Measurements from ENCODE around the gene ENTR1.

The ENTR1 gene

DNA sequence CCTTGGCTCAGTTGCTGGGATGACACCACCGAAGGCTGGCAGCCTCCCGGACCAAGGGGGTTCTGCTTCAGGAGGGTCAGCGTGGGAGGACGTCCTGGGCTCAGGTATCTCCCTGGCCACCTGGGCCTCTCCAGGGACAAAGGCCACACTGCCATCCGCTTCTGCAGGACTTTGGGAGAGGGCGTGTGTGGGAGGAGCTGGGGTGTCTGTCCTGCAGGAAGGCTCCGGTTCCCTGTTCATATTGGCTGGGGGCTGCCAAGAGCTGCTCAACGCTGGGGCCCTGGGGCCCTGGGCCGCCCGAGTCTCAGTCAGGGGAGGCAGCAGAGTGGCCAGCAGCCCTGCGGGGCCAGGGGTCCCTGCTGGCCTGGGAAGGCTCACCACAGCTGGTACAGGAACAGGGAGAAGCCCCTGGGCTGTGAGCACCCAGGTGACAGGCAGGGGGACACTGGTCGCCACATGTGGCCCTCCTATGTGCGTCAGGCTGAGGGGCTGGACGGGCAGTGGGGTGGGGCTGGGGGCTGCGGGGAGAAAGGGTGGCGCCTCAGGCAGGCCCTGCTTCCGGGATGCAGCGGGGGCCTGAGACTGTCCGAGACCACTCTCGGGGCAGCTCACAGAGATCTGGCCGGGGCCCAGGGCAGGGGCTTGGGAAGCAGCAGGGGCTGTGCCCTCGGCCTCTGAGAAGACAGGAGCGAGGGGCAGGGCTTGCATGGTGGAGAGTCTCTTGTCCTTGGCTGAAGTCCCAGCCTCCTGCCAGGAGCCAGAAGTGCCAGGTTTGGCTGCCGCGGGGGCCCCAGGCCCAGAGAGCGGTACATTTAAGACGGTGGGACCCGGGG is 32.0 kb downstream of the ENTR1 start:
- TF ChIP-seq, protein P1, sequence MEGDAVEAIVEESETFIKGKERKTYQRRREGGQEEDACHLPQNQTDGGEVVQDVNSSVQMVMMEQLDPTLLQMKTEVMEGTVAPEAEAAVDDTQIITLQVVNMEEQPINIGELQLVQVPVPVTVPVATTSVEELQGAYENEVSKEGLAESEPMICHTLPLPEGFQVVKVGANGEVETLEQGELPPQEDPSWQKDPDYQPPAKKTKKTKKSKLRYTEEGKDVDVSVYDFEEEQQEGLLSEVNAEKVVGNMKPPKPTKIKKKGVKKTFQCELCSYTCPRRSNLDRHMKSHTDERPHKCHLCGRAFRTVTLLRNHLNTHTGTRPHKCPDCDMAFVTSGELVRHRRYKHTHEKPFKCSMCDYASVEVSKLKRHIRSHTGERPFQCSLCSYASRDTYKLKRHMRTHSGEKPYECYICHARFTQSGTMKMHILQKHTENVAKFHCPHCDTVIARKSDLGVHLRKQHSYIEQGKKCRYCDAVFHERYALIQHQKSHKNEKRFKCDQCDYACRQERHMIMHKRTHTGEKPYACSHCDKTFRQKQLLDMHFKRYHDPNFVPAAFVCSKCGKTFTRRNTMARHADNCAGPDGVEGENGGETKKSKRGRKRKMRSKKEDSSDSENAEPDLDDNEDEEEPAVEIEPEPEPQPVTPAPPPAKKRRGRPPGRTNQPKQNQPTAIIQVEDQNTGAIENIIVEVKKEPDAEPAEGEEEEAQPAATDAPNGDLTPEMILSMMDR (IDR thresholded peaks at IDR 0.05; ENCODE audit: low read depth, low read length, missing control alignments): no peak
- DNase-seq (ENCODE audit: low read depth): no peak
- no peak overlapping the region for H3K4me3 ChIP-seq (ENCODE audit: low read depth, low read length)

DNA sequence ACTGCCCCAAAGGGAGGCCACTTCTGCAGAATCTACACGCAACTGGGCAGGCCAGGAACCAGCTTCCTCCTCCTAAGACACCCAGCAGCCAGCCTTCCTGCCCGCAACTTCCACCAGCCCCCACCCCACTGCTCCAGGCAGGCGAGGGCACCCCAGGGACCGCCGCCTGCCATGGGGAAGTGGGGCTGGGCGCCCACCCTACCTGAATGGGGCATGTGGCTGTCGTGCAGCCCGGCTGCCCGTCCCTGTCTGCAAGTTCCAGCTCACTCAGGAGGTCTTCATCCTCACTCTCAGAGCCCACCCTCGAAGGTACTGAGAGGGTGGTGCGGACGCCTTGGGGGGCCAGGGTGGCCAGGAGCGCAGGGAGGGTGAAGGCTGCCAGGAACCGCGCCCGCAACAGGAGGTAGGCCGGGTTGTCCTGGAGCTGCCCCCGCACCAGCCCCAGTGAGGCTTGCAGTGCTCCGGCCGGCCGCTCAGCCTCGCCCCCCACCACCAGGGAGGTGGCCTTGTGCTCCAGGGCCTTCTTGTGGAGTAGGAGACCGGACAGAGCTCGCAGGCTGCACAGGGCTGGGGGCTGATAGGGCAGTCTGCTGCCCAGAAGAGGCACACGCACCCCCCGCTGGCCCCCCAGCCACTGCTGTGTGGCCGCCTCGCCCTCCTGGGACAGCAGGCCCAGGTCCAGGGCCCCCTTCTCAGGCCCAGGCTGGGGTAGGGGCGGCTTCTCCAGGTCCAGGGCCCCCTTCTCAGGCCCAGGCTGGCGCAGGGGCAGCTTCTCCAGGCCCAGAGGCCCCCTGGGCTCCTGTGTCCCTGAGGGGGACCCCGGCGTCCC is 32.9 kb downstream of the ENTR1 start:
- TF ChIP-seq, protein P1 (IDR thresholded peaks at IDR 0.05; ENCODE audit: low read depth, low read length, missing control alignments): no peak
- no peak for DNase-seq (ENCODE audit: low read depth)
- H3K4me3 ChIP-seq (ENCODE audit: low read depth, low read length): no peak overlapping the region

DNA sequence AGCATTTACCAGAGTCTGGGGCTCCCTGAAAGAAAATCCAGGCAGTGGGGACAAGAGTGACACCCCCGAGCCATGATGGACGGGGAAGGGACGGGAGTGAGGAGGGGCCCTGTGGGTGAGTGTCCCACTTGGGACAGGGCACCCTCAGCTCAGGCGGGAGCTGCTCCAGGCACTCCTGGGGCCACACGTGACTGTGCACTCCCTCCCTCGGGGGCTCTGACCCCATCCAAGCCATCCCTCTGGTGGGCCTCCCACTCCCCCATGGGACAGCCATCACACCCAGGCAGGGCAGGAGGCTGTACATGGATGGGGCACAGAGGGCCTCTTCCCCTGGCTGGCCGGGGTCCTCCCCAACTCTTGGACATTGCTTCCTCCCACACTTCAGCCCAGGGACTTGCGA is 34.0 kb downstream of the ENTR1 start:
- no peak overlapping the region for H3K4me3 ChIP-seq (ENCODE audit: low read depth, low read length)
- DNase-seq (ENCODE audit: low read depth): no peak
- TF ChIP-seq, protein P1 (IDR thresholded peaks at IDR 0.05; ENCODE audit: low read depth, low read length, missing control alignments): no peak

DNA sequence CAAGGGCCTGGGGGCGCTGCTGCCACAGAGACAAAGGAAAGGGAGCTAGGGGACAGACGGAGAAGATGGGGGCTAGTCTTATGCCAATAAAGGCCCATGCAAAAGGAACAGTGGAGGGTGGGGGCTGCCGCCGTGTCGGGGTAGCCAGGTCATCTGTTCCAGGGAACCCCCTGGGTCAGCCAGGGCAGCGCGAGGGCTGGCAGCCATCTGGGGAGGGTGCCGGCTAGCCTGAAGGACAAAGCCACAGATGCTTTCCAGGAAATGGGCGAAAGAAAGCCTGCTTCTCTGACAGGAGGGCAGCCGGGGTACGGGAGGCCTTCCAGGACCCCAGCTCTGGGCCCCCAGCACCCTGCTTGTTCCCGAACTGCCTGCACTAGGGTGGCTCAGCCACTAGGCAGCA is 35.3 kb downstream of the ENTR1 start:
- DNase-seq (ENCODE audit: low read depth): no peak
- no peak overlapping the region for H3K4me3 ChIP-seq (ENCODE audit: low read depth, low read length)
- TF ChIP-seq, protein P1 (IDR thresholded peaks at IDR 0.05; ENCODE audit: low read depth, low read length, missing control alignments): no peak

DNA sequence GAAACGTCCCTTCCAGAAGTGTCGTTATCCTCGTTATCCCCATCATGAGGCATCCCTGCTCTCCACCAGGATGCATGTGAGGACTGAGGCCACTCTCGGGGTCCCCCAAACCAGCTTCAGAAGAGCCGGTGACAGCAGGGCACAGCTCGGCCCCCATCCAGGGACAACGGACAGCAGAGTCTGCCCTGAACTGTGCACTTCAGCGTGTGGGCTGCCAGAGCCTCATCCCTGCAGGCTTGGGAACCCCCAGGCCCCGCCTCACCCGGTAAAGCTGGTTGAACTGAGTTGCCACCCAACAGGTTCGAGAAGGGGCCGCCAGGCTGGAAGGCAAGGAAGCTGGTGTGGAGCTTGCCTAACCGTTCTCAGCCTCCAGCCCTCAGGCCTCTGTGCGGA is 36.2 kb downstream of the ENTR1 start:
- H3K4me3 ChIP-seq (ENCODE audit: low read depth, low read length): no peak overlapping the region
- no peak for DNase-seq (ENCODE audit: low read depth)
- TF ChIP-seq, protein P1 (IDR thresholded peaks at IDR 0.05; ENCODE audit: low read depth, low read length, missing control alignments): no peak

DNA sequence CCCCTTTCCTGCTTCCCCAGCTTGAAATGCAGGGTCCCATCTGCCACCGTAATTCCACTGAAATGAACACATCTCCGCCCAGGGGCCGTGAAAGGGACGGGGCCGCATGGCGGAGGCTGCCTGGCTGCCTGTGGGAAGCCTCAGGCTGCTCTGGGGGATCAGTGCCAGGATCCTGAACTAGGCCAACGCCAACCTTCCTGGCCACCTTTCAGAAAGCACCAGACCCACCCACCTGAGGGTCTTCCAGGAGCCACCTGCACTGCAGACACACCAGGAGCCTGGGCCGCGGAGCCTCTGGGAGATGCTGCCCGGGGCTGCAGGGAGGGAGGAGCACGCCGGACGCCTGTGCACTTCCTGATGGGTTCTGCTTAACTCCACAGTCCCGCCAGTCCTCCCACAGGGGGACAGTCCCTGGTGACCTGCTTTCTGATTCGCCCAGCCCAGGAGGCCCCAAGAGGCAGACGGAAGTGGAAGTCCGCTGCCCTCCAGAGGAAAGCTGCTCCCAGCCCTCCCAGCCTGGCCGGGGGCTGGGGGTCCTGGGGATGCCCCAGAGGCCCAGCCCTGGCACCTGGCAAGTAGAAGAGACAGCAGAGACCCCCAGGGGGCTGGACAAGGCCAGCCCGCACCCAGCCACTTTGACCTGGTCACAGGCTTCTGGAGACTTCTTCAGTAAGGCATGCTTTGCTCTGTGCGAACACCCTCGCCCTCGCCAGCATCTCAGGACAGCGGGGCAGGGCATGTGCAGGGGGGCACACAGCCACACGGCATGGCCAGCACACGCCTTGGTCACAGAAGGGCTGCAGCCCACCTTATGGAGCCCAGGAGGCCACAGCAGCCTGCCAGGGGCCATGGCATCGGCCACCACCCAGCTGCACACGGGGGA is 36.9 kb downstream of the ENTR1 start, which contains the start of gene CARD9:
TSS of gene CARD9 (minus strand) at position 370 of the 883 bp plus-strand sequence. CDS start 1,591 bp downstream, outside the sequence.
- TF ChIP-seq, protein P1 (IDR thresholded peaks at IDR 0.05; ENCODE audit: low read depth, low read length, missing control alignments): no peak

More for the DNA sequence above, 36.9 kb downstream of the ENTR1 start, which contains the start of gene CARD9:
- no peak within 1 kb of the TSS for H3K4me3 ChIP-seq (ENCODE audit: low read depth, low read length)
- no peak for DNase-seq (ENCODE audit: low read depth)

Measured in GM12864 (cell line).